ENCODE data around the gene MTIF3.

DNA sequence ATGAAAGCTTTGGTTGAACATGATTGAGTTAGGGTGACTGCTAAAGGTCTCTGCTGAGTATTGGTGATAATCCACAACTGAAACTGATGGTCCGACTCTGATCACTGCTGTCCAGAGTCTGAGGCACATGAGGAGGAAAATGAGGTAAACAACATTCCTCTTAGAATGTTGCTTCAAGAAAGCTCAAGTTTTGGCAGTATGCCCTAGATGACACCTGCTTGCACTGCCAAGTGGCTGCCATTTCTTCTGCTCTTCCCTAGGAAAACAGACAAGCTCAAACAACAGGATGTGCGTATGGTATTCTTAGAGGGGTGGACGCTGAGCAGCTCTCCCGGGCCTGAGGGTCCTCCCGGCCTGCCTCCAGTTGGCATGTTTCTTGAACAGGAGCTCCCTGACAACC, 15.2 kb upstream of the MTIF3 start:
- no peak for TF ChIP-seq POLR2AphosphoS5 (IDR thresholded peaks at IDR 0.05; ENCODE audit: low read depth, low read length)
- TF ChIP-seq POLR2A (IDR thresholded peaks at IDR 0.05; ENCODE audit: low read depth, low read length) = no peak
- no peak for TF ChIP-seq SPI1 (IDR thresholded peaks at IDR 0.05; ENCODE audit: low read depth, low read length)
